MM.1S (cell line): ENCODE data around the gene CNGB1.

Experiments used
- CTCF ChIP-seq: fragments of 300-600 bp; sonication (generic); IDR thresholded peaks from 2 replicates; pipeline ENCODE4 v1.5.1; 2016; ENCODE audit warnings: antibody characterized with exemption, low read length, mixed read lengths
- EZH2 ChIP-seq: fragments of 300-600 bp; sonication (generic); optimal IDR thresholded peaks from 2 replicates; pipeline ENCODE3; 2017; ENCODE audit warnings: low read depth, mild to moderate bottlenecking, antibody characterized with exemption, low read length, mixed read lengths
- EZH2phosphoT487 ChIP-seq: fragments of 300-600 bp; sonication (generic); IDR thresholded peaks from 2 replicates; pipeline ENCODE4 v1.6.1; 2018; ENCODE audit warnings: antibody characterized with exemption, low read length

GRCh38 chr16:57883480-57883879, 87.4 kb downstream of the CNGB1 start:
- no peak for TF ChIP-seq CTCF
- TF ChIP-seq EZH2 = no peak
- TF ChIP-seq EZH2phosphoT487 = no peak
